ENCODE results near the gene VCAN.

DNA sequence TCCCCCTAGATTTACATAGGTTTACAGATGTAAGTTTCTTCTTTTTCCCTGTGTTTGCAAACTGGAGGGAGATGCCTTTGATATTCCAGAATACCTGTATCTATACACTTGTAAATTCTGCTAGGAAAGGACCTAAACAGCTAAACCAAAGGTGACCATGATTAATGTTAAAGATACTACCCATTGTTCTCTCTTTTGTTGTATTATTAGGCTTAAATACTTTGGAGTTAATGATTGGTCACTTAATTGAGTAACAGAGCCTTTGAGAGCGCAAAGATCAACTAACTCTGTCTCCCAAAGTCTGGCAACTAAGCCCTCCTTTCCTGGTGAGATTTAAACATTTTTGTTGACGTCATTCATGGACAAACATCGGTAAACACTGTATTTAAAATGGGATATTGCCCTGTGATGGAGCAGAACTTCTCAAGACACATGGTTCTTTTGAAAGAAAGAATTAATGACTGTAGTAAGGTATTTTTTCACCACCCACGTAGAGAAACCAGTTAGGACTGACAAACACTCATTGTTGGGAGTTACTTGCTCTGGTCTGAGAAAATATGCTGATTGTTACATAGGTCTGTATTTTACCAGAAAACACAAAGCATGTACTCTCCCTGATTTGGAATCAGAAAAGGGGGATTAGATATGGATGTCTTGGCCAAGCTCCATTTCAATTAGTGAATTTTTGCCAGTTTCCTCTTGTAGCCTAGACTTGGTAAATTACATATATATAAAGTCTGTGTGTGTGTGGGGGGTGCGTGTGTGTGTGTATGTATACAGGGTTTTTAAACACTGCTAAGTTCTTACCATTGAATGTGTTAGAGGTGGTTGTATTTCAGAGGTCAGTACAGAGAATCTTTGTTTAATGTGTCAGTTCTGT lies 4.6 kb downstream of the VCAN start:
- TF ChIP-seq, protein P1, sequence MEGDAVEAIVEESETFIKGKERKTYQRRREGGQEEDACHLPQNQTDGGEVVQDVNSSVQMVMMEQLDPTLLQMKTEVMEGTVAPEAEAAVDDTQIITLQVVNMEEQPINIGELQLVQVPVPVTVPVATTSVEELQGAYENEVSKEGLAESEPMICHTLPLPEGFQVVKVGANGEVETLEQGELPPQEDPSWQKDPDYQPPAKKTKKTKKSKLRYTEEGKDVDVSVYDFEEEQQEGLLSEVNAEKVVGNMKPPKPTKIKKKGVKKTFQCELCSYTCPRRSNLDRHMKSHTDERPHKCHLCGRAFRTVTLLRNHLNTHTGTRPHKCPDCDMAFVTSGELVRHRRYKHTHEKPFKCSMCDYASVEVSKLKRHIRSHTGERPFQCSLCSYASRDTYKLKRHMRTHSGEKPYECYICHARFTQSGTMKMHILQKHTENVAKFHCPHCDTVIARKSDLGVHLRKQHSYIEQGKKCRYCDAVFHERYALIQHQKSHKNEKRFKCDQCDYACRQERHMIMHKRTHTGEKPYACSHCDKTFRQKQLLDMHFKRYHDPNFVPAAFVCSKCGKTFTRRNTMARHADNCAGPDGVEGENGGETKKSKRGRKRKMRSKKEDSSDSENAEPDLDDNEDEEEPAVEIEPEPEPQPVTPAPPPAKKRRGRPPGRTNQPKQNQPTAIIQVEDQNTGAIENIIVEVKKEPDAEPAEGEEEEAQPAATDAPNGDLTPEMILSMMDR (IDR thresholded peaks at IDR 0.05) = no peak
- TF ChIP-seq EZH2 (IDR thresholded peaks at IDR 0.05; ENCODE audit: borderline replicate concordance, insufficient read depth, low read depth, low read length, poor library complexity, severe bottlenecking) = no peak

All from B cell (primary cell).